ENCODE measurements around the gene DNPH1.

- no peak for TF ChIP-seq CTCF (IDR thresholded peaks at IDR 0.05)
- no peak for TF ChIP-seq POLR2A (IDR thresholded peaks at IDR 0.05)
- no peak for TF ChIP-seq POLR2AphosphoS5 (IDR thresholded peaks at IDR 0.05)
These were observed 25.0 kb upstream of the DNPH1 start for GRCh38 chr6:43254138-43254817.
